ENCODE results near the gene GSTM2.
"Not testable (repeated sequence)": the region's sequence is repeated elsewhere in the genome, so short reads cannot be mapped to it uniquely, and the experiment has no call there.

Gene GSTM2

DNA sequence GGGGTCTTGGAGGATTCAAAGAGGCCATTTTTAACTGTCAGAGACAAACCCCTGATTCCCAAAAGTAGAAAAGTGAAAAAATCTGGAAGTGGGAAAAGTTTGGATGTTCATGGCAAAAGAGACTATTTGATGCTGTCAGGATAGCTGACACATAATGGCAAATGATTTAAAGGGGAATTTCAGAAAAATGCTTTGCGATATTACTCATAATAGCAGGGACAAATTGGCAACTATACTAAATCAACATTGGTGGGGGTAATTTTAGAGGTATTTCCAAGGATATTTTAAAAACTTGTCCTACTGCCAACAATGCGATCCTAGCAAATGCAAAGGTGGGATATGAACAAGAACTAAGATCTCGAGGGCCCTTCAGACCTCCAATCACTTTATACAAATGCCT, 17.2 kb upstream of the GSTM2 start:
- no peak for DNase-seq

DNA sequence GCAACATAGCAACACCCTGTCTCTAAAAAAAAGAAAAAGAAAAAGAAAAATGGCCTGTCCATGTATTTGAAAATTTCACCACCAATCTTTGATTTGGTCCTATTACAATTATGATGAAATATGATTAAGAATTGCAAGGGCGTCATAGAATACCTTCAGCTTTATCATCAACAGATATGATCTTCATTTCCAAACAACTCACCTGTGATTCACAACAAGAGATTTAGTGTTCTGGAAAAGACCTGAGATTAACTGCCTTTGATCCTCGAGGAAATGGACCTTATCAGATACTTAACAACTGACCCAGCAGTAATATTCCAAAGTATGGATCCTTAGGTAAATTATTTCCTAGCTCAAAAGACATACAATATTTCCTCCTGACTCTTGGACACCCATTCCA, 15.5 kb upstream of the GSTM2 start:
- DNase-seq = no peak

DNA sequence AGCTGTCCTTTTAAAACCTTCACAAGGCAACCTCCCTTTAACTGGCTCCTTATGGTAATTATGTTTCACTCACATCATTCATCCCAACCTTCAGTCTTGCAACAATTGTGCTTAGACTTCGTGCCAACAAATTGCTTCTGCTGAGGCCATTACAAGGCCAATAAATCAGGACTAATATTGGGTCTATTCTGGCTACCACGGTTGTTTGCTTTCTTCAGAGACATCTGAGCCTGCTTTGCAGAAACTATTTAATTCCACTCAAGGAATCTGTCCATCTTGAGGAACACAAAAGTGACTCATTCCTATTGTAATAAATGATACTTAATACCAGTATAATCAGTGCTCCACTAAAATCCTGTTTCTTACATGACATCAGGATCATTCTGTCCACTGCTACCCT, 14.6 kb upstream of the GSTM2 start:
- no peak for DNase-seq

DNA sequence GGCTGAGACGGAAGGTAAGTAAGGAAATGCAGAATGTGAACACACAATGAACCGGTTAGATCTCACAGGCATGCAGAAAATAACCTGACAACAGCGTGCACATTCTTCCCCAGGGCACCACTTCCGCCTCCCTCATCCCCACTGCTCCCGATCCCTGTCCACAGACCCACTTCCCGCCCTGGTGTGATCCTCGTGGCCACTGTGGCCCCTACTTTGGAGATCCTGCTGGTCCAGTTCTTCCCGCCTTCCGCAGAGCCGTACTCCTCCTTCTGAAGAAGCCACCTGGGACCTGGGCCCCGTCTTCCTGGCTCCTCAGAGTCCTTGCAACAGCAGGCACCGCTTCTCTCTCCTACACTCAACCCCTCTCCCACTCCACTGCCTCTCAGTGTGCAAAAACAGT, 13.3 kb upstream of the GSTM2 start:
- no peak for DNase-seq

DNA sequence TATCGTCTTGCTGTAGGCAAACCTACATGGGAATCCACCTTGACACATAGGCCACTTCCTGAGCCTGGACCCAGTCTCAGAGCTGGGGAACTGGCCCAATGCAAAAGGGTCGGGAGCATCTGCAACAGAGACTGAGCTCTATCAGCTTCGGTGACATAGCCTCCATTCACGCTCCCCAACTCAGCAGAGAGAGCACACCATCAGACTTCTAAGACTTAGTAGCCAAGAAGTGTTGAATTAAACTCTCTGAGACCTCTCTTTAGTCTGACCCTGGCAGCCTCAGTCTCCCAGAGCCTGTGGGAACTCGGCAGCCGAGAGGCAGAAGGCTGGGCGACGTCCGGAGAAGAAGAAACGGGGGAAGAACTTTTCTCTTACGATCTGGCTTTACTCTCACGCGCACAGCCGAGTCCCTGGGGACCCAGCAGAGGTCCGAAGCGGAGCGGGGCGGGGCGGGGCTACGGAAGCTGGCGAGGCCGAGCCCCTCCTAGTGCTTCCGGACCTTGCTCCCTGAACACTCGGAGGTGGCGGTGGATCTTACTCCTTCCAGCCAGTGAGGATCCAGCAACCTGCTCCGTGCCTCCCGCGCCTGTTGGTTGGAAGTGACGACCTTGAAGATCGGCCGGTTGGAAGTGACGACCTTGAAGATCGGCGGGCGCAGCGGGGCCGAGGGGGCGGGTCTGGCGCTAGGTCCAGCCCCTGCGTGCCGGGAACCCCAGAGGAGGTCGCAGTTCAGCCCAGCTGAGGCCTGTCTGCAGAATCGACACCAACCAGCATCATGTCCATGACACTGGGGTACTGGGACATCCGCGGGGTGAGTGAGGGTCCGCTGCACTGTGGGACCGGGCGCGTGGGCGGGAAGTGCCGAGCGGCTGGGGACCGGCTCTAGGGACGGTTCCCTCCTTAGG, 12.0 kb upstream of the GSTM2 start, which contains the start of gene GSTM4:
TSS of gene GSTM4 (plus strand) at position 485 of the 905 bp plus-strand sequence. CDS start at position 776, 291 bp downstream.
- peak; percentile 85 for DNase-seq

DNA sequence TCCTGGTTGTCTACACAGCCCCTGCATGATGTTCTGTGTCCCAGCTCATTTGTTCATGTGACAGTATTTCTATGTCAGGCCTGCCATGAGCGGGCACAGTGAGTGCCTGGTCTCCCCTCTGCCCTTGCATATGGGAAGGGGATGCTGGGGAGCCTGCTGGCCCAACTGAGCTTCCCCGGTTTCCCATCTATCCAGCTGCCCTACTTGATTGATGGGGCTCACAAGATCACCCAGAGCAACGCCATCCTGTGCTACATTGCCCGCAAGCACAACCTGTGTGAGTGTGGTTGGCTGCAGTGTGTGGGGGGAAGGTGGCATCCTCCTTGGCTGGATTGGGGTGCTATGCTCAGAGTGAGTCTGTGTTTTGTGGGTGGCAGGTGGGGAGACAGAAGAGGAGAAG, 10.5 kb upstream of the GSTM2 start:
- DNase-seq = no peak

DNA sequence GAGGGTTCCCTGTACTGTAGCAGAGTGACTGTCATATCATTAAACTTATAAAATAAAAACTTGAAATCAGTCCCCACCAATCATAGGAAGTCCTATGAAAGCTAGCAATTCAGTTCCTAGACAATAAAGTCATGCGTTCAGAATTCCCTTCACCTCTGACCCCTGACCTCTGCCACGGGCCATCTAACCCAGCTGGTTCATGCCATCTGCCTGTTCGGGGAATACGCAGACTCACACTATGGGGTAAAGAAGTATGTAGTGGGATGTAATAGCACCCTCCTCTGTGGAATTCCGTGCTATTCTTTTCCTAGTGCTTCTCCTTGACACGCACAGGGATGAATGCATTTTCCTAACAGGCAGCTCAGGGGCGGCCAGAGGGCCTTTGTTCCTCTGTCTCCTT, 9.9 kb upstream of the GSTM2 start:
- DNase-seq = no peak

DNA sequence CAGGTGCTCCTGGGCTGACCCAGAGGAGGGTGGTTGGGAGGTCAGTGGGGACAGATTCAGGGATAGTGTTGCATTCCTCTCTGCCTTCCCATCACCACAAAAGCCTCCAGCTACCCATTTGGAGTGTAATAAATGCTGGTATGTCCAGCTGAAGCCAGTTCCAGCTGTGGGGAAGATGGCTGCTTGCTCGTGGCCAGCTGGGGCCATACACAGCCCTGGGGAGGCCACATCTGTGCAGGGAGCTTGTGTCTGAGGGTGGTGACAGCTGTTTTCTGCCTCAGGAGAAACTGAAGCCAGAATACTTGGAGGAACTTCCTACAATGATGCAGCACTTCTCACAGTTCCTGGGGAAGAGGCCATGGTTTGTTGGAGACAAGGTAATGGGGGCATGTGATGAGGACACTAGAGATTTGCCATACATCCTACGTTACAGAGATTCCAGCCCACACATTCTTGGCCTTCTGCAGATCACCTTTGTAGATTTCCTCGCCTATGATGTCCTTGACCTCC, 9.3 kb upstream of the GSTM2 start:
- no peak for DNase-seq

DNA sequence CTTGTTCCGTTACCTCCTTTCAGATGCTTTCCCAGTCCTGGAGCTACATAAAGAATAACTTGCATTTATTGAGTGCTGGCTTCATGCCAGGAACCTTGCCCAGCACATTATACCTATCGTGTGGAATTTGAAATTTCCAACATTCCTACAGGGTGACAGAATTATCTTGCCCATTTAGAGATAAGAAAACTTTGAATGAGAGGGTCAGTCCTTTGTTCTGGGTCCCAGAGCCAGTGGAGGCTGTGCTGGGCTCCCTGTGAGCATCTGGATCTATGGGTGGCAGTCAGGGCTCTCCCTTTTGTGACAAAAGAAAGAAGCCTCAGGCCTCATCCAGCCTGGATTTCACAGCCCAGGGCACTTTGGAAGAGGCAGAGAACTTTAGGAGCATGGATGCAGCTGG, 8.7 kb upstream of the GSTM2 start:
- no peak for DNase-seq

DNA sequence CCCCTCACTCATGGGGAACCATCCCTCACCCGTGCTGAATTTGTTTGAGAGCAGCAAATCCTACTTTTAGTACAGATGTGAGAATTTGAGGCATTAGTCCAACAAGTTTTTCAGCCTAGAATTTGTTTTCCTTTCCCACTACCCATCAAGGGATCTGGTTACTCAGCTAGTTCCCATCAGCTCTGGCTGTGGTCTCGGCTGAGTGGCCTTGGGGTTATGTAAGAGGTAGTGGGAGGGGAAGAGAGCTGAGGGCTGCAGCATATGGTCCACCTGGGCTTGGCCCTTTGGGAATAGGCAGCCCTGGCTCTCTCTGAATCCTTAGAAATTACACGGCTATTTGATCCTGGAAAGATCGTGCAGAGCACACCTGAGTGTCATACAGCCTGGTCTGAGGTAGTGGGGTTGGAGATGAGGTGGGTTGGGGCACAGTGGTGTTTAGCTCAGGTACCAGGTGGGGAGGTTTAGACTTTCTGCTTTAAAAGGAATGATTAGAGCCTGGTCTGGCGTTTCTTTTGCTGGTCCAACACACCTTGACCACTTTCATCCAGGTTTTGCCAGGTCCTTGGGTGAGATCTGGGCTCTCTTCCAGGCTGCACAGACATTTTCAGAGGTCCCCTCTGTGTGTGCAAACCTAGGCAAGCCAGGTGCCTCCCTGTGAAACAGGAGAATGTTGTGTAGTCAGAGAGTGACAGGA, 7.7 kb upstream of the GSTM2 start:
- no peak for DNase-seq

DNA sequence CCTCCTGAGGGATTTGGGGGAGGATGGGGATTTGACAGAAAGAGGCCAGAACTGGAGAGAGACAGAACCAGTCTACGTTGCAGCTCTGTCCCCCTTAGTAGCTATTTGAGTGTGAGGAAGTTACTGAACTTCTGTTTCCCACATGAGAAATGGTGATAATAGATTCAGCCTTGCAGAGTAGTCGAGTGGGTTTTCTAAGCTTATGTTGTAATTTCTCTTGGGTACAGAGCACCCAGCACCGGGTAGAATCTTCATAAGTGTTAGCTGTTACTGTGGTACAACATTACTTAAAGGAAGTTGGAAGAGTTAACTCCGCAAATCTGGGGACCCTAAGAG, 7.2 kb upstream of the GSTM2 start:
- DNase-seq = not testable (repeated sequence)

DNA sequence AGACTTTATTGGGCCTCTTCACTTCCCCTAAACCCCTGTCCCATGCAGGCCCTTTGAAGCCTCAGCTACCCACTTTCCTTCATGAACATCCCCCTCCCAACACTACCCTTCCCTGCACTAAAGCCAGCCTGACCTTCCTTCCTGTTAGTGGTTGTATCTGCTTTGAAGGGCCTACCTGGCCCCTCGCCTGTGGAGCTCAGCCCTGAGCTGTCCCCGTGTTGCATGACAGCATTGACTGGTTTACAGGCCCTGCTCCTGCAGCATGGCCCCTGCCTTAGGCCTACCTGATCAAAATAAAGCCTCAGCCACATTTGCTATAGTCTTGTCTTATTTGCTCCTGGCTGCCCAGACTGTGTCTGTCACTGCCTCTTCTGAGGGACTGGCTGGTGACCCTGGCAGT, 6.5 kb upstream of the GSTM2 start:
- no peak for DNase-seq

DNA sequence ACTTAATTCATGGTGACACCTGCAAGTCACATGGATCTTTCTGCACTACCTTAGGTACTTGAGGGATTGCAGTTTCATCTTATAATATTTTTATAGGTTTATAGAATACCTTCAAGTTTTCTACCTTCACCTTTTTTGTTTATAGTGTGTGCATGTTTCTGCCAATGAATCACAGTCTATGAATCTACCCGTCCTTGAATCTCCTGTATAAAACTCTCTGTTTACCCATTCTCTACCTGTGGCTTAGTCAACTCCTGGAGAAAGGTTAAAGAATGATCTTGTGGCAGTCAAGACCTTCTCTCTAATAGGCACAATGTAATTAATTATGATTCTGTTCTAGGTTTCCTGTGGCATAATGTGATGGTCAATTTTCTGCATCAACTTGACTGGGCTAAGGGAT, 3.2 kb upstream of the GSTM2 start:
- no peak for DNase-seq

DNA sequence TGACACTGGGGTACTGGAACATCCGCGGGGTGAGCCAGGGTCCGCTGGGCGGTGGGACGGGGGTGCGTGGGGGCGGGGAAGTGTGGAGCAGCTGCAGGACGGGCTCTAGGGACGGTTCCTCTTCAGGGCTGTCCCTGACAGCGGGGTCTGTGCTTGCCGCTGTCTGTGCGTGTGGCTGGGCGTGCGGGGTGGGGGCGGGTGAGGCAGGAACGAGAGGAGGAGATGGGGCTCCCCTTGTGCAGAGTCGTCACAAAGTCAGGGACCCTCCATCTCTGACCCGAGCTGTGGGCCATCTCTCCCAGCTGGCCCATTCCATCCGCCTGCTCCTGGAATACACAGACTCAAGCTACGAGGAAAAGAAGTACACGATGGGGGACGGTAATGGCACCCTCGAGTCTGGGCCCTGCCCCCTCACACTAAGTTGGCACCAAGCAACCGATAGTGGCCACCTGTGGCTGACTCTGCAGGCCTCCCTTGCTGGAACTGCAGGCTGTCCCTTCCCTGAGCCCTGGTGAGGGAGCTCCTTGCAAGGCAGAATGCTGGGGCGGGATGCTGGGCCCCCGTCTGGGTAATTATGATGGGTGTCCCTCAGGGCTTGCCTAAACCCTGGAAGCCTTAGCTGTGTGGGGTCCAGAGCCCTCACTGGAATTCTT, 392 bp downstream of the GSTM2 start:
- no peak for DNase-seq

DNA sequence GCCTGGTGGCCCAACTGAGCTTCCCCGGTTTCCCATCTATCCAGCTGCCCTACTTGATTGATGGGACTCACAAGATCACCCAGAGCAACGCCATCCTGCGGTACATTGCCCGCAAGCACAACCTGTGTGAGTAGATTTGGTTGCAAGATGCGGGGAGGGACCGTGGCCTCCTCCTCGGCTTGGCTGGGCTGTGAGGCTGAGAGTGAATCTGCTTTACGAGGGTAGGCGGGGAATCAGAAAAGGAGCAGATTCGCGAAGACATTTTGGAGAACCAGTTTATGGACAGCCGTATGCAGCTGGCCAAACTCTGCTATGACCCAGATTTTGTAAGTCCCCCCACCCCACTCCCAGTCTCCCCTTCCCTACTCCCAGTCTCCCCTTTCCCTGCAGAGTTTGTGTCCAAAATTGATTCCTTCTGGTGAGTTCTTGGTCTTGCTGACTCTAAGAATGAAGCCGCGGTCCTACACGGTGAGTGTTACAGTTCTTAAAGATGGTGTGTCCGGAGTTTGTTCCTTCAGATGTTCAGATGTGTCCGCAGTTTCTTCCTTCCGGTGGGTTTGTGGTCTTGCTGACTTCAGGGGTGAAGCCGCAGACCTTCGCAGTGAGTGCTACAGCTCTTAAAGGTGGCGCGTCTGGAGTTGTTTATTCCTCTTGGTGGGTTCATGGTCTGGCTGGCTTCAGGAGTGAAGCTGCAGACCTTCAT, 1.5 kb downstream of the GSTM2 start:
- DNase-seq = no peak

DNA sequence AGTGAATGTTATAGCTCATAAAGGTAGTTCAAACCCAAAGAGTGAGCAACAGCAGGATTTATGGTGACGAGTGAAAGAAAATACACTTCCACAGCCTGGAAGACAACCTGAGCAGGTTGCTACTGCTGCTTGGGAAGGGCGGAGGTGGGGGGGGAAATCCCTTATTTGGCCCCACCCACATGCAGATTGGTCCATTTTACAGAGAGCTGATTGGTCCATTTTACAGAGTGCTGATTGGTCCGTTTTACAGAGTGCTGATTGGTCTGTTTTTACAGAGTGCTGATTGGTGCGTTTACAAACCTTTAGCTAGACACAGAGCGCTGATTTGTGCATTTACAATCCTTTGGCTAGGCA, 2.1 kb downstream of the GSTM2 start:
- not testable (repeated sequence) for DNase-seq

DNA sequence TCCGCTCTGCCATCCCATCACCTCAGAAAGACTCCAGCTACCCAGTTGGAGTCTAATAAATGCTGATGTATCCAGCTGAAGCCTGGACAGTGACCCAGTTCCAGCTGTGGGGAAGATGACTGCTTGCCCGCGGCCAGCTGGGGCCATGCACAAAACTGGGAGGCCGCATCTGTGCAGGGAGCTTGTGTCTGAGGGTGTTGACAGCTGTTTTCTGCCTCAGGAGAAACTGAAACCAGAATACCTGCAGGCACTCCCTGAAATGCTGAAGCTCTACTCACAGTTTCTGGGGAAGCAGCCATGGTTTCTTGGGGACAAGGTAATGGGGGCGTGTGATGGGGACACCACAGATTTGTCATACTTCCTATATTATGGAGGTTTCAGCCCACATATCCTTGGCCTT, 3.2 kb downstream of the GSTM2 start:
- DNase-seq = no peak

DNA sequence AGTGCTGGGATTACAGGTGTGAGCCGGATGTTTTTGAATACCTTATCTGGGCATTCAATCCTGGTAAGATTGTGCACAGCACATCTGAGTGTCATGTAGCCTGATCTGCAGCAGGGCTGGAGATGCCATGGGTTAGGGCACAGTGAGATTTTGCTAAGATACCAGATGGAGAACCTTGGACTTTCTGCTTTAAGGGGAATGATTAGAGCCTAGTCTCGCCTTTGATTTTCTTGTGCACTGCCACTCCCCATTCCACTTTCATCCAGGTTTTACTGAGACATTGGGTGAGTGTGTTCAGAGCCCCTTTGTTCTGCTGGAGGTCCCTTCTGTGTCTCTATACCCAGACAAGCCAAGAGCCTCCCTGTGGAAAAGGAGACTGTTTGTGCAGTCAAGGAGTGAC, 6.0 kb downstream of the GSTM2 start:
- DNase-seq = not testable (repeated sequence)

DNA sequence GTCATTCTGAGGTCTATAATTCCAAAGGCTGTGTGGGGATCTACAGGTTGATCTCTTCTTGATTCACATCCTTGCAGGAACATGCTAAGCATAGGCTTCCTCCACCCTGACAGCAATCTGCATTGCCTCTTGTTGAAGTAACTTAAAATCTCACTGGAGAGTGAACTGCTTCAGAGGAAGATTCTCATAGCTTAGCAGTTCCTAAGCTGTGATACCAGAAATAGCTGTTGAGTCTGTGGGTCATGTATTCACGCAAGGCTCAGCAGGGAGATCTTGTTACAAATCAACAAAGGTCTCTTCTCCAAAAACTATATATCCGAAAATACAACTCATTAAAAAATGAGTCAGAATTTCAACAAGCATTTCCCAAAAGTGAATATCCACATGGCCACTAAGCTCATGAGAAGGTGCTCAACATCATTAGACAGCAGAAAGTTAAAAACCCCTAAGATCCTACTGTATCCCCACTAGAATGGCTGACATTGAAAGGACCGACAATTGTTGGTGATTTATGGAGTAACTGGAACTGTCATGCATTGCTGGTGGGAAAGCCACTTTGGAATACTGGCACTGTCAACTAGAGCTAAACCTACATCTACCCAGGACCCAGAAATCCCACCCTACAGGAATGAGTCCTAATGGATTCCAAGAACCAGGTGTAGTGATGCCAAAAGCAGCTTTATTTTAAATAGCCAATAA, 9.0 kb downstream of the GSTM2 start:
- not testable (repeated sequence) for DNase-seq

DNA sequence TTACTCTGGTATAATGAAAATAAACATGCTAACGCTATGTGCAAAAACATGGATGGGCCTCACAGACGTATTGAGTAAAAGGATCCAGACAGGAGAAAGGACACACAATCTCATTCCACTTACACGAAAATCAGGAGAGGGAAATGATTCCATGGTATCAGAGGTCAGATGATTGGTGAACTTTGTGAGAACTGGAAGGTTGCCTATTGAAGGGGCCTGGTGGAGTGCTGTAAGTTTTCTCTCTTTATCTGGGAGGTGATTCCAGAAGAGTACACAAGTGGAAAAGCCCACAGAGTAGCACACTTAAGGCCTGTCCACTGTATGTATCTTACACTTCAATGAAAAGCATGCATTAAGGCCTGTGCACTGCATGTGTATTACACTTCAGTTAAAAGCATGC, 9.6 kb downstream of the GSTM2 start:
- DNase-seq = no peak

DNA sequence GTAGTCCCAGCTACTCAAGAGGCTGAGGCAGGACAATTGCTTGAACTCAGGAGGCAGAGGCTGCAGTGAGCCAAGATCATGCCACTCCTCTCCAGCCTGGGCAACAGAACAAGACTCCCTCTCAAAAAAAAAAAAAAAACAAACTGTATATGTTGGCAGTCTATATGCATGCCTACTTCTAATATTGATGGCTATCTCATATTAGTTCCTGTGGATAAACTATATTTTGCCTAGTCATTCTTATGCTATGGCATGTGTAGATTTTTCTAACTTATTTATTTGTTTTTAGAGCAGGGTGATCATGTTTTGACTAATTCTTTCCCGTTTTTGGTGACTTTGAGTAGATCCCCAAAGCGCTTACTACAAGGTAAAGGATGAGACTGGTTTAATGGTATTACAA, 10.8 kb downstream of the GSTM2 start:
- not testable (repeated sequence) for DNase-seq

DNA sequence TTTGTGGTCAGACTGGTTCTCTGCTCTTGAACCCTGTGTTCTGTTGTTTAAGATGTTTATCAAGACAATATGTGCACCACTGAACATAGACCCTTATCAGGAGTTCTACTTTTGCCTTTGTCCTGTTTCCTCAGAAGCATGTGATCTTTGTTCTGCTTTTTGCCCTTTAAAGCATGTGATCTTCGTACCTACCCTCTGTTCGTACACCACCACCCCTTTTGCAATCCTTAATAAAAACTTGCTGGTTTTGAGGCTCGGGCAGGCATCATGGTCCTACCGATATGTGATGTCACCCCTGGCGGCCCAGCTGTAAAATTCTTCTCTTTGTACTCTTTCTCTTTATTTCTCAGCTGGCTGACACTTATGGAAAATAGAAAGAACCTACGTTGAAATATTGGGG, 16.9 kb downstream of the GSTM2 start:
- DNase-seq = not testable (repeated sequence)

All from hematopoietic multipotent progenitor cell treated with erythropoietin and hydrocortisone succinate and interleukin-3 and kit ligand, for 6 days (in vitro differentiated cells).